HepG2 (cell line): ENCODE measurements around the gene ATP2C2. TPM values are rescaled to one million over a fixed set of nuclear protein-coding genes. Genes with fewer than 3 reads are reported as not detected.

Experiments used
- ATAC-seq: fragments of 200-7000 bp; cut with Tn5 transposase; 3 replicates; pipeline ENCODE4 v1.9.1; 2020; ENCODE audit warnings: mild to moderate bottlenecking, moderate library complexity
- BruUV-seq: library from RNA; stranded (reverse); fragments of 400-500 nt; replicated peaks from 2 replicates; lab custom pipeline; 2021; lab: Mats Ljungman, UMichigan
- CTCF ChIA-PET: fragments of 300-600 bp; formaldehyde crosslinking; extraction: SDS; loops from one replicate; lab custom pipeline; 2021; ENCODE audit warnings: low total read pairs, inconsistent platforms, low intra/inter-chr PET ratio; lab: Yijun Ruan, JAX
- POLR2A ChIA-PET: fragments of 350-600 bp; sonication (Branson Sonifier 250); formaldehyde crosslinking; loops from one replicate; lab custom pipeline; 2020; ENCODE audit warnings: antibody characterized with exemption, inconsistent platforms; lab: Yijun Ruan, JAX
- DNase-seq: peaks from one replicate; pipeline ENCODE4 v3.0.0-alpha.2; 2015; ENCODE audit warnings: low spot score
- FAIRE-seq: peaks from 3 replicates; lab custom pipeline; 2011; peaks lifted over from hg19 to GRCh38; lab: Jason Lieb, UNC
- H2AFZ ChIP-seq: one replicate; pipeline ENCODE4 v1.6.1; 2011; ENCODE audit warnings: low read length, inconsistent platforms
- H3K27ac ChIP-seq: fragments of 300-600 bp; 3 replicates; pipeline ENCODE4 v1.8.0; 2011; ENCODE audit warnings: mixed run types, mild to moderate bottlenecking, mixed read lengths, low read length, inconsistent platforms; ENCODE audit not compliant: insufficient read depth; ENCODE audit errors: extremely low read length
- H3K27me3 ChIP-seq, 2 experiments: fragments of 200-600 bp in 1 of 2; 2 replicates in 1 of 2; 3 replicates in 1 of 2; pipeline versions ENCODE4 v1.6.0 to v1.8.0; 2011; ENCODE audit warnings: low read length in 2 of 2, mild to moderate bottlenecking in 2 of 2, moderate library complexity in 2 of 2, inconsistent platforms in 1 of 2; ENCODE audit not compliant: insufficient read depth in 2 of 2, control insufficient read depth in 1 of 2
- H3K36me3 ChIP-seq, 2 experiments: fragments of 200-600 bp in 1 of 2; replicated peaks in 1 of 2; 2 replicates in 1 of 2; 3 replicates in 1 of 2; pipeline versions ENCODE4 v1.5.1 to v1.8.0; 2011; ENCODE audit warnings: low read length in 2 of 2, inconsistent platforms in 1 of 2; ENCODE audit not compliant: insufficient read depth in 2 of 2, control insufficient read depth in 1 of 2
- H3K4me1 ChIP-seq: 2 replicates; pipeline ENCODE4 v1.5.1; 2012; ENCODE audit warnings: low read length, inconsistent platforms; ENCODE audit not compliant: insufficient read depth
- H3K4me2 ChIP-seq: 2 replicates; pipeline ENCODE4 v1.6.0; 2011; ENCODE audit warnings: low read depth, low read length, inconsistent platforms
- H3K4me3 ChIP-seq, 3 experiments: fragments of 200-600 bp in 1 of 3; sonication (generic), shearing (Covaris generic) in 1 of 3; replicated peaks in 1 of 3; 2 replicates each; pipeline ENCODE4 v1.5.1; 2011 to 2016; ENCODE audit warnings: low read length in 3 of 3, inconsistent platforms in 2 of 3, low read depth in 2 of 3, mild to moderate bottlenecking in 2 of 3, control low read depth in 1 of 3, mixed read lengths in 1 of 3; ENCODE audit not compliant: insufficient read depth in 1 of 3
- H3K79me2 ChIP-seq: one replicate; pipeline ENCODE4 v1.6.1; 2011; ENCODE audit warnings: low read length, inconsistent platforms; ENCODE audit not compliant: insufficient read depth
- H3K9ac ChIP-seq: 2 replicates; pipeline ENCODE4 v1.6.0; 2011; ENCODE audit warnings: mild to moderate bottlenecking, low read depth, low read length, inconsistent platforms; ENCODE audit not compliant: insufficient read depth
- H3K9me3 ChIP-seq: 2 replicates; pipeline ENCODE4 v1.5.1; 2012; ENCODE audit warnings: mild to moderate bottlenecking, low read length
- H4K20me1 ChIP-seq: 2 replicates; pipeline ENCODE4 v1.6.0; 2011; ENCODE audit warnings: inconsistent platforms, mild to moderate bottlenecking, low read length, moderate library complexity; ENCODE audit not compliant: insufficient read depth
- HIVEP1 ChIP-seq: sonication (generic); formaldehyde crosslinking; IDR thresholded peaks from 2 replicates; pipeline ENCODE4 v1.4.0; 2020; ENCODE audit warnings: mild to moderate bottlenecking, missing genetic modification reagents
- IRF2 ChIP-seq: IDR thresholded peaks from 2 replicates; pipeline ENCODE4 v1.6.1; 2018; ENCODE audit warnings: missing genetic modification reagents, missing compliant biosample characterization
- ISX ChIP-seq: sonication (generic); formaldehyde crosslinking; conservative IDR thresholded peaks from 2 replicates; pipeline ENCODE4 v1.5.0; 2020; ENCODE audit warnings: missing genetic modification reagents
- KAT8 ChIP-seq: IDR thresholded peaks from 2 replicates; pipeline ENCODE4 v1.6.1; 2016; ENCODE audit warnings: missing genetic modification reagents, missing compliant biosample characterization
- MXD4 ChIP-seq: IDR thresholded peaks from 2 replicates; pipeline ENCODE4 v1.6.1; 2016; ENCODE audit warnings: mild to moderate bottlenecking, missing biosample characterization, missing genetic modification reagents
- NCOA2 ChIP-seq: sonication (generic); formaldehyde crosslinking; IDR thresholded peaks from 2 replicates; pipeline ENCODE4 v1.8.0; 2022; ENCODE audit warnings: inconsistent platforms
- POLR2A ChIP-seq, 2 experiments: IDR thresholded peaks; 2 replicates each; pipeline ENCODE4 v1.6.1; 2011; ENCODE audit warnings: low read depth in 2 of 2, low read length in 2 of 2, mild to moderate bottlenecking in 1 of 2, moderate library complexity in 1 of 2; ENCODE audit not compliant: insufficient read depth in 1 of 2
- POLR2AphosphoS5 ChIP-seq: IDR thresholded peaks from 2 replicates; pipeline ENCODE4 v1.6.1; 2012; ENCODE audit warnings: low read depth, low read length
- RCOR2 ChIP-seq: IDR thresholded peaks from 2 replicates; pipeline ENCODE4 v1.6.1; 2016; ENCODE audit warnings: missing biosample characterization, missing genetic modification reagents
- SETDB1 ChIP-seq: sonication (generic); formaldehyde crosslinking; IDR thresholded peaks from 2 replicates; pipeline ENCODE4 v1.5.1; 2020; ENCODE audit warnings: missing genetic modification reagents, mild to moderate bottlenecking, borderline replicate concordance
- SOX13 ChIP-seq, 3 experiments: fragments of 450-650 bp in 1 of 3; sonication (generic) in 1 of 3; formaldehyde crosslinking in 1 of 3; IDR thresholded peaks in 2 of 3; conservative IDR thresholded peaks in 1 of 3; 2 replicates each; pipeline versions ENCODE4 v1.5.0 to v1.6.1; 2016 to 2020; ENCODE audit warnings: antibody characterized with exemption in 1 of 3, mild to moderate bottlenecking in 1 of 3, missing compliant biosample characterization in 1 of 3, missing genetic modification reagents in 1 of 3, moderate library complexity in 1 of 3
- TBX2 ChIP-seq: sonication (generic); formaldehyde crosslinking; IDR thresholded peaks from 2 replicates; pipeline ENCODE4 v1.5.0; 2020; ENCODE audit warnings: missing genetic modification reagents, mild to moderate bottlenecking, borderline replicate concordance
- TBX3 ChIP-seq: fragments of 450-650 bp; IDR thresholded peaks from 2 replicates; pipeline ENCODE4 v1.6.1; 2017; ENCODE audit warnings: antibody characterized with exemption, mild to moderate bottlenecking, inconsistent platforms, borderline replicate concordance
- TSC22D2 ChIP-seq: sonication (generic); formaldehyde crosslinking; IDR thresholded peaks from 2 replicates; pipeline ENCODE4 v1.5.1; 2020; ENCODE audit warnings: missing genetic modification reagents, mild to moderate bottlenecking, borderline replicate concordance
- YEATS4 ChIP-seq: sonication (generic); formaldehyde crosslinking; IDR thresholded peaks from 2 replicates; pipeline ENCODE4 v1.4.0; 2020; ENCODE audit warnings: missing genetic modification reagents, borderline replicate concordance
- ZKSCAN1 ChIP-seq: fragments of 150-350 bp; IDR thresholded peaks from 2 replicates; pipeline ENCODE4 v1.6.1; 2014; ENCODE audit warnings: low read length
- ZMYM2 ChIP-seq: sonication (generic); formaldehyde crosslinking; IDR thresholded peaks from 2 replicates; pipeline ENCODE4 v1.8.0; 2022; ENCODE audit warnings: mild to moderate bottlenecking, missing genetic modification reagents
- ZNF10 ChIP-seq: sonication (generic); formaldehyde crosslinking; IDR thresholded peaks from 2 replicates; pipeline ENCODE4 v1.4.0; 2020; ENCODE audit warnings: mild to moderate bottlenecking, low read depth, missing genetic modification reagents, borderline replicate concordance
- ZNF224 ChIP-seq: sonication (generic); formaldehyde crosslinking; IDR thresholded peaks from 2 replicates; pipeline ENCODE4 v1.5.0; 2020; ENCODE audit warnings: mild to moderate bottlenecking, missing genetic modification reagents
- WGBS: methylation state at CpG from one replicate; pipeline ENCODE4 v1.1.6; 2017; ENCODE audit warnings: low lambda C conversion rate; 5-methylcytosine and 5-hydroxymethylcytosine counted together
- in situ Hi-C: cut with HindIII; loops from 2 replicates; pipeline ENCODE4 v1.10.0; 2017; ENCODE audit warnings: low pct_unique_long_range_greater_than_20kb; ENCODE audit not compliant: extremely low pct_ligation_motif_present
- intact Hi-C: fragments of 100-400 bp; cut with micrococcal nuclease; formaldehyde crosslinking; loops from one replicate; pipeline ENCODE4 v1.10.0; 2022; ENCODE audit not compliant: unreplicated experiment
- polyA plus RNA-seq, 8 experiments: library from polyadenylated mRNA; depleted of rRNA in 3 of 8; stranded (reverse) in 7 of 8; unstranded in 1 of 8; fragments of >200 nt; fragmentation: Illumina TruSeq in 4 of 8; extraction: Trizol in 4 of 8; gene quantifications; 2 replicates each; pipeline versions ENCODE4 v1.2.1 to v1.2.3, GENCODE V29; 2011 to 2016; ENCODE audit warnings: low read depth in 4 of 8, missing spikeins in 1 of 8, mixed read lengths in 1 of 8; ENCODE audit not compliant: insufficient read depth in 1 of 8
- total RNA-seq, 5 experiments: library from RNA; depleted of rRNA; stranded (reverse); fragments of >200 nt; fragmentation: Illumina TruSeq; extraction: Trizol; gene quantifications; 2 replicates each; pipeline ENCODE4 v1.2.3, GENCODE V29; 2016; ENCODE audit warnings: low read depth in 1 of 5
- TF ChIP-seq, protein P1 (sequence below): sonication (generic); formaldehyde crosslinking; IDR thresholded peaks from 2 replicates; pipeline ENCODE4 v1.4.0; 2020; ENCODE audit warnings: missing genetic modification reagents; ENCODE audit errors: not compliant biosample characterization
- TF ChIP-seq, protein P2 (sequence below): sonication (generic); formaldehyde crosslinking; IDR thresholded peaks from 2 replicates; pipeline ENCODE4 v1.4.0; 2020; ENCODE audit warnings: missing genetic modification reagents, mild to moderate bottlenecking, borderline replicate concordance
- TF ChIP-seq, protein P3 (sequence below): sonication (generic); formaldehyde crosslinking; IDR thresholded peaks from 2 replicates; pipeline ENCODE4 v1.9.0; 2021; ENCODE audit warnings: missing genetic modification reagents, borderline replicate concordance

The ATP2C2 gene
- total and polyA plus RNA-seq, 2 of the 13 experiments (the other 11 are each of a cell fraction or from before 2014, with no cell fraction given), result 0.07 TPM; not detected in 1

DNA sequence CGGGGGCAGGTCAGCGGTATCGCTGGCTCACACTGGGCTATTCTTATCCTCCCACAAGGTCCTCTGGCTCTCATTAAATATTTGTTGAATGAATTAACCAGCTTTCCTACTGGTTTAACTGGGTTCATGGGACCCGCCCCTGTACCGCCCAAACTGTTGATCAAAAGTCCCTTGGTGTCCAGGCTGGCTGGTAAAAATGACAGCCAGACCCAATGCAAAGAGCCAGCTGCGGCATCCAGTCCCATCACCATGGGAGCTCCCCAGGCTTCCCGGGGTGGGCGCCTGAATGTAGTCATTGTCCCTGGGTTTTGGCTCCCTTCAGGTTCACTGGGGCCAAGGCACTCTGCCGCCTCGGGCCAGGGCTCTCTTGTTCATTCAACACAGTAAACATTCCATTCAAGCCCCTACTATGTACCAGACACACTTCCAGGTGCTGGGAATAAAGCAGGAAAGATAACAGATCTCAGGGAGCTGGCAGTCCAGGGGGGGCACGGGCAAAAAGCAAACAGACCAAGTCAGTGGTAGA lies 11.7 kb upstream of the ATP2C2 start:
- peak; percentile 68 for DNase-seq
- POLR2A ChIA-PET, result no interaction called here
- TF ChIP-seq HIVEP1 (CRISPR knock-in tag) (no peak), SETDB1 (no peak), TSC22D2 (CRISPR knock-in tag) (no peak), TBX3 (no peak), NCOA2 (0 out of 2 replicates have a peak, but pooled peaks have one; percentile 25), ZNF224 (no peak), SOX13 (IDR thresholded peaks at IDR 0.05) (no peak), SOX13 (CRISPR knock-in tag; conservative IDR thresholded peaks at IDR 0.05 in 1 of 2, IDR thresholded peaks at IDR 0.05 in 1 of 2) (peak in 1 of 2 experiments; percentile 74; a peak in 2 of 4 replicates), YEATS4 (CRISPR knock-in tag) (0 out of 2 replicates have a peak, but pooled peaks have one; percentile 31), ZMYM2 (CRISPR knock-in tag) (no peak), ZKSCAN1 (peak; percentile 75), ISX (CRISPR knock-in tag) (no peak), POLR2A (IDR thresholded peaks at IDR 0.05; ENCODE audit: insufficient read depth in 1 of 2, low read depth in 2 of 2, low read length in 2 of 2) (no peak), KAT8 (CRISPR knock-in tag) (no peak), TBX2 (CRISPR knock-in tag) (peak; percentile 83; the same call in 1 of the 2 replicates), RCOR2 (CRISPR knock-in tag) (0 out of 2 replicates have a peak, but pooled peaks have one; percentile 12), ZNF10 (CRISPR knock-in tag) (no peak), IRF2 (CRISPR knock-in tag) (no peak), POLR2AphosphoS5 (no peak), MXD4 (CRISPR knock-in tag) (no peak)
- TF ChIP-seq, protein P1, sequence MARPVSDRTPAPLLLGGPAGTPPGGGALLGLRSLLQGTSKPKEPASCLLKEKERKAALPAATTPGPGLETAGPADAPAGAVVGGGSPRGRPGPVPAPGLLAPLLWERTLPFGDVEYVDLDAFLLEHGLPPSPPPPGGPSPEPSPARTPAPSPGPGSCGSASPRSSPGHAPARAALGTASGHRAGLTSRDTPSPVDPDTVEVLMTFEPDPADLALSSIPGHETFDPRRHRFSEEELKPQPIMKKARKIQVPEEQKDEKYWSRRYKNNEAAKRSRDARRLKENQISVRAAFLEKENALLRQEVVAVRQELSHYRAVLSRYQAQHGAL (CRISPR knock-in tag), result no peak
- TF ChIP-seq, protein P2, sequence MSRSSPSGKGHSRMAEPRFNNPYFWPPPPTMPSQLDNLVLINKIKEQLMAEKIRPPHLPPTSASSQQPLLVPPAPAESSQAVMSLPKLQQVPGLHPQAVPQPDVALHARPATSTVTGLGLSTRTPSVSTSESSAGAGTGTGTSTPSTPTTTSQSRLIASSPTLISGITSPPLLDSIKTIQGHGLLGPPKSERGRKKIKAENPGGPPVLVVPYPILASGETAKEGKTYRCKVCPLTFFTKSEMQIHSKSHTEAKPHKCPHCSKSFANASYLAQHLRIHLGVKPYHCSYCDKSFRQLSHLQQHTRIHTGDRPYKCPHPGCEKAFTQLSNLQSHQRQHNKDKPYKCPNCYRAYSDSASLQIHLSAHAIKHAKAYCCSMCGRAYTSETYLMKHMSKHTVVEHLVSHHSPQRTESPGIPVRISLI (CRISPR knock-in tag), result no peak
- TF ChIP-seq, protein P3, sequence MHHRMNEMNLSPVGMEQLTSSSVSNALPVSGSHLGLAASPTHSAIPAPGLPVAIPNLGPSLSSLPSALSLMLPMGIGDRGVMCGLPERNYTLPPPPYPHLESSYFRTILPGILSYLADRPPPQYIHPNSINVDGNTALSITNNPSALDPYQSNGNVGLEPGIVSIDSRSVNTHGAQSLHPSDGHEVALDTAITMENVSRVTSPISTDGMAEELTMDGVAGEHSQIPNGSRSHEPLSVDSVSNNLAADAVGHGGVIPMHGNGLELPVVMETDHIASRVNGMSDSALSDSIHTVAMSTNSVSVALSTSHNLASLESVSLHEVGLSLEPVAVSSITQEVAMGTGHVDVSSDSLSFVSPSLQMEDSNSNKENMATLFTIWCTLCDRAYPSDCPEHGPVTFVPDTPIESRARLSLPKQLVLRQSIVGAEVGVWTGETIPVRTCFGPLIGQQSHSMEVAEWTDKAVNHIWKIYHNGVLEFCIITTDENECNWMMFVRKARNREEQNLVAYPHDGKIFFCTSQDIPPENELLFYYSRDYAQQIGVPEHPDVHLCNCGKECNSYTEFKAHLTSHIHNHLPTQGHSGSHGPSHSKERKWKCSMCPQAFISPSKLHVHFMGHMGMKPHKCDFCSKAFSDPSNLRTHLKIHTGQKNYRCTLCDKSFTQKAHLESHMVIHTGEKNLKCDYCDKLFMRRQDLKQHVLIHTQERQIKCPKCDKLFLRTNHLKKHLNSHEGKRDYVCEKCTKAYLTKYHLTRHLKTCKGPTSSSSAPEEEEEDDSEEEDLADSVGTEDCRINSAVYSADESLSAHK (CRISPR knock-in tag), result no peak

More for the DNA sequence above, 11.7 kb upstream of the ATP2C2 start:
- BruUV-seq, result no TSS peak
- H2AFZ ChIP-seq, result no peak overlapping the region
- no peak overlapping the region for H3K9ac ChIP-seq
- H3K4me2 ChIP-seq, result peak overlapping the region; percentile 14; the same call in 1 of the 2 replicates
- H3K4me3 ChIP-seq, result no peak overlapping the region
- H3K4me1 ChIP-seq, result peaks cover 42% of the 10 kb centered on the region
- CTCF ChIA-PET, result no interaction called here
- in situ Hi-C loops, result no loop called here
- no peak overlapping the region for H3K27ac ChIP-seq
- peak; percentile 28 for FAIRE-seq
- no peaks in the 10 kb centered on the region; the same call in 1 of the 2 replicates for H4K20me1 ChIP-seq
- 9% methylated on average over 10 of the region's 11 CpGs for WGBS
- H3K79me2 ChIP-seq, result no peaks in the 10 kb centered on the region
- peak; percentile 66 for ATAC-seq
- H3K9me3 ChIP-seq, result no peaks in the 10 kb centered on the region
- no peaks in the 10 kb centered on the region for H3K36me3 ChIP-seq
- peaks cover 0 to 36% of the 10 kb centered on the region in 2 experiments; a peak in 3 of 5 replicates for H3K27me3 ChIP-seq
- intact Hi-C loops, result no loop called here
